WI38 (cell line): Measurements from ENCODE around the gene SLC32A1.
A peak's percentile ranks its signal among the peaks of the same experiment; 100 is the strongest.

Source experiments
- H3K4me3 ChIP-seq: 2 replicates; pipeline ENCODE4 v1.5.1; 2011; ENCODE audit warnings: low read depth, mild to moderate bottlenecking, control low read depth, low read length
- CTCF ChIP-seq: IDR thresholded peaks from 2 replicates; pipeline ENCODE4 v1.5.1; 2012; ENCODE audit warnings: low read depth, mild to moderate bottlenecking, control low read depth, low read length

SLC32A1 gene

GRCh38 chr20:38747495-38748096 is 23.3 kb downstream of the SLC32A1 start:
- H3K4me3 ChIP-seq = peak overlapping the region; percentile 95

GRCh38 chr20:38748097-38748860 is 24.0 kb downstream of the SLC32A1 start, which contains the start of gene ACTR5:
Gene ACTR5 (plus strand): TSS chr20:38748460. CDS start chr20:38748479, 19 bp downstream.
- peak within 1 kb of the TSS; percentile 95 for H3K4me3 ChIP-seq
- no peak for TF ChIP-seq CTCF

More at GRCh38 chr20:38747495-38748096, 23.3 kb downstream of the SLC32A1 start:
- TF ChIP-seq CTCF = no peak

GRCh38 chr20:38748861-38749149 is 24.5 kb downstream of the SLC32A1 start:
- H3K4me3 ChIP-seq = peak overlapping the region; percentile 95
- TF ChIP-seq CTCF = no peak

- TF ChIP-seq CTCF = peak; percentile 32; the same call in 1 of the 2 replicates
- H3K4me3 ChIP-seq = no peak overlapping the region
Observed at GRCh38 chr20:38751360-38751976, 27.2 kb downstream of the SLC32A1 start.

- no peak overlapping the region for H3K4me3 ChIP-seq
- no peak for TF ChIP-seq CTCF
Observed at GRCh38 chr20:38752029-38752428, 27.7 kb downstream of the SLC32A1 start.

GRCh38 chr20:38754924-38755323 is 30.6 kb downstream of the SLC32A1 start:
- TF ChIP-seq CTCF = no peak
- H3K4me3 ChIP-seq = no peak overlapping the region
